ENCODE measurements around the gene TENT4B. TPM values are rescaled to one million over a fixed set of nuclear protein-coding genes. Genes with fewer than 3 reads are reported as not detected.

Gene TENT4B
- polyA plus RNA-seq, 1 experiment, result 7.2 TPM

- ChIA-PET CTCF (interaction anchor here (1.0 kb wide), 1 partner anchor 46 kb away, joined by 3 read pairs; no protein-coding TSS in a partner anchor), POLR2A (no interaction called here)
- no peaks in the 10 kb centered on the region for H3K36me3 ChIP-seq (ENCODE audit: control insufficient read depth, insufficient read depth, low read length)
- H3K27me3 ChIP-seq (ENCODE audit: control insufficient read depth, insufficient read depth, low read length), result peaks cover 4% of the 10 kb centered on the region; the same call in 1 of the 2 replicates
- TF ChIP-seq CTCF (IDR thresholded peaks at IDR 0.05; ENCODE audit: insufficient read depth, low read depth, low read length), result no peak
- no peak for DNase-seq (ENCODE audit: low read depth)
- no peak overlapping the region for H3K4me3 ChIP-seq (ENCODE audit: low read depth, low read length)
Measured at GRCh38 chr16:50256604-50257003, 103.5 kb downstream of the TENT4B start.

GRCh38 chr16:50257876-50258275 is 104.8 kb downstream of the TENT4B start:
- ChIA-PET POLR2A (no interaction called here), CTCF (interaction anchor here (0.9 to 1.0 kb wide), 2 partner anchors 15 to 47 kb away, joined by 3 read pairs; no protein-coding TSS in a partner anchor)
- Histone ChIP-seq H3K36me3 (ENCODE audit: control insufficient read depth, insufficient read depth, low read length) (no peaks in the 10 kb centered on the region), H3K4me3 (ENCODE audit: low read depth, low read length) (no peak overlapping the region), H3K27me3 (ENCODE audit: control insufficient read depth, insufficient read depth, low read length) (peaks cover 5% of the 10 kb centered on the region; the same call in 1 of the 2 replicates)
- TF ChIP-seq CTCF (IDR thresholded peaks at IDR 0.05; ENCODE audit: insufficient read depth, low read depth, low read length), result no peak
- DNase-seq (ENCODE audit: low read depth), result no peak

GRCh38 chr16:50259334-50260205 is 106.5 kb downstream of the TENT4B start:
- CTCF ChIA-PET, result interaction anchor here (0.6 to 1.6 kb wide), 4 partner anchors 9 to 67 kb away, joined by 3 to 6 read pairs (median 3); no protein-coding TSS in a partner anchor
- POLR2A ChIA-PET, result no interaction called here
- no peak overlapping the region for H3K4me3 ChIP-seq (ENCODE audit: low read depth, low read length)
- no peak for TF ChIP-seq CTCF (IDR thresholded peaks at IDR 0.05; ENCODE audit: insufficient read depth, low read depth, low read length)
- H3K27me3 ChIP-seq (ENCODE audit: control insufficient read depth, insufficient read depth, low read length), result peaks cover 3% of the 10 kb centered on the region; the same call in 1 of the 2 replicates
- no peaks in the 10 kb centered on the region for H3K36me3 ChIP-seq (ENCODE audit: control insufficient read depth, insufficient read depth, low read length)
- DNase-seq (ENCODE audit: low read depth), result no peak

- Histone ChIP-seq H3K4me3 (ENCODE audit: low read depth, low read length) (no peak overlapping the region), H3K36me3 (ENCODE audit: control insufficient read depth, insufficient read depth, low read length) (no peaks in the 10 kb centered on the region), H3K27me3 (ENCODE audit: control insufficient read depth, insufficient read depth, low read length) (peaks cover 2% of the 10 kb centered on the region; the same call in 1 of the 2 replicates)
- TF ChIP-seq CTCF (IDR thresholded peaks at IDR 0.05; ENCODE audit: insufficient read depth, low read depth, low read length), result no peak
- no peak for DNase-seq (ENCODE audit: low read depth)
- ChIA-PET CTCF (interaction anchor here (0.6 to 1.6 kb wide), 2 partner anchors 10 to 14 kb away, joined by 3 to 6 read pairs; no protein-coding TSS in a partner anchor), POLR2A (no interaction called here)
Measured at GRCh38 chr16:50260206-50261159, 107.4 kb downstream of the TENT4B start.

Data from BJ (cell line).